Activated CD8-positive, alpha-beta T cell treated with anti-CD3 and anti-CD28 coated beads for 36 hours (primary cell): ENCODE data around the gene ZBTB22. TPM values are rescaled to one million over a fixed set of nuclear protein-coding genes. Genes with fewer than 3 reads are reported as not detected.

Experiments used
- ATAC-seq: fragments of 200-7000 bp; cut with Tn5 transposase; one replicate; pipeline ENCODE4 v1.10.0; 2021; ENCODE audit warnings: mild to moderate bottlenecking, moderate library complexity
- CTCF ChIA-PET: fragments of 350-600 bp; sonication (Branson Sonifier 250); formaldehyde crosslinking; loops from one replicate; lab custom pipeline; 2021; ENCODE audit warnings: antibody characterized with exemption; lab: Charles Lee
- POLR2A ChIA-PET: fragments of 350-600 bp; sonication (Branson Sonifier 250); formaldehyde crosslinking; loops from one replicate; lab custom pipeline; 2021; ENCODE audit warnings: antibody characterized with exemption; lab: Charles Lee
- DNase-seq: peaks from one replicate; pipeline ENCODE4 v3.0.0-alpha.2; 2020
- H3K27ac Mint-ChIP-seq: one replicate; pipeline ENCODE4 v1.8.0; 2021; ENCODE audit warnings: mild to moderate bottlenecking, mixed read lengths
- H3K27me3 Mint-ChIP-seq: one replicate; pipeline ENCODE4 v1.8.0; 2021; ENCODE audit warnings: mixed read lengths
- H3K36me3 Mint-ChIP-seq: one replicate; pipeline ENCODE4 v1.8.0; 2021; ENCODE audit warnings: low read depth, mixed read lengths
- H3K4me1 Mint-ChIP-seq: one replicate; pipeline ENCODE4 v1.8.0; 2021; ENCODE audit warnings: low read depth, mixed read lengths
- H3K4me3 Mint-ChIP-seq: one replicate; pipeline ENCODE4 v1.8.0; 2021; ENCODE audit warnings: mild to moderate bottlenecking, moderate library complexity, mixed read lengths
- H3K9me3 Mint-ChIP-seq: one replicate; pipeline ENCODE4 v1.8.0; 2021; ENCODE audit warnings: mixed read lengths
- CTCF ChIP-seq: fragments of 200-600 bp; IDR thresholded peaks from one replicate; pipeline ENCODE4 v1.8.0; 2022; ENCODE audit warnings: antibody characterized with exemption, mild to moderate bottlenecking
- intact Hi-C: fragments of 100-400 bp; cut with micrococcal nuclease; formaldehyde crosslinking; loops from one replicate; pipeline ENCODE4 v1.10.0; 2022
- total RNA-seq, 2 experiments: library from RNA; stranded (reverse); gene quantifications; one replicate each; pipeline ENCODE4 v1.2.3, GENCODE V29; 2021

The ZBTB22 gene
- total RNA-seq, 2 experiments from 2014 or later: 7.2 to 7.5 TPM

- no peaks in the 10 kb centered on the region for H3K9me3 Mint-ChIP-seq
- H3K4me3 Mint-ChIP-seq: peak overlapping the region; percentile 97
- no peak for DNase-seq
- no peak for TF ChIP-seq CTCF
- peaks cover 29% of the 10 kb centered on the region for H3K4me1 Mint-ChIP-seq
- no peak for ATAC-seq
- POLR2A ChIA-PET: interaction anchor here (0.6 to 13.9 kb wide), 6 partner anchors 8 to 106 kb away, joined by 6 to 261 read pairs (median 64); partner anchors contain the start of genes B3GALT4, PFDN6, RPS18 and TAPBP
- intact Hi-C loops: no loop called here
- peaks cover 34% of the 10 kb centered on the region for H3K36me3 Mint-ChIP-seq
- H3K27me3 Mint-ChIP-seq: no peaks in the 10 kb centered on the region
- CTCF ChIA-PET: interaction anchor here (0.8 to 1.2 kb wide), 3 partner anchors 11 to 20 kb away, joined by 3 read pairs; partner anchors contain the start of gene B3GALT4
- H3K27ac Mint-ChIP-seq: peak overlapping the region; percentile 63
These were observed 20.6 kb downstream of the ZBTB22 start for GRCh38 chr6:33296797-33297405.

- DNase-seq (no peak), ATAC-seq (no peak)
- intact Hi-C loops: no loop called here
- H3K27me3 Mint-ChIP-seq: no peaks in the 10 kb centered on the region
- no peak overlapping the region for H3K27ac Mint-ChIP-seq
- POLR2A ChIA-PET: interaction anchor here (0.8 to 13.9 kb wide), 5 partner anchors 15 to 25 kb away, joined by 3 to 261 read pairs (median 52); partner anchors contain the start of genes B3GALT4, RPS18, TAPBP and VPS52
- H3K4me1 Mint-ChIP-seq: peaks cover 29% of the 10 kb centered on the region
- CTCF ChIA-PET: interaction anchor here (0.8 to 1.1 kb wide), 2 partner anchors 19 to 22 kb away, joined by 3 to 4 read pairs; partner anchors contain the start of genes B3GALT4 and ZBTB22
- no peak for TF ChIP-seq CTCF
- no peaks in the 10 kb centered on the region for H3K9me3 Mint-ChIP-seq
- peaks cover 32% of the 10 kb centered on the region for H3K36me3 Mint-ChIP-seq
- H3K4me3 Mint-ChIP-seq: no peak overlapping the region
These were observed 21.7 kb downstream of the ZBTB22 start for GRCh38 chr6:33295621-33296369.

- no peak for ATAC-seq
- TF ChIP-seq CTCF: no peak
- ChIA-PET CTCF (interaction anchor here (1.0 kb wide), 1 partner anchor 17 kb away, joined by 3 read pairs; the partner anchor contains the start of gene B3GALT4), POLR2A (interaction anchor here (13.9 kb wide), 1 partner anchor 16 kb away, joined by 261 read pairs; the partner anchor contains the start of gene B3GALT4)
- peaks cover 28% of the 10 kb centered on the region for H3K36me3 Mint-ChIP-seq
- no peak overlapping the region for H3K4me3 Mint-ChIP-seq
- H3K4me1 Mint-ChIP-seq: peaks cover 25% of the 10 kb centered on the region
- intact Hi-C loops: no loop called here
- H3K9me3 Mint-ChIP-seq: no peaks in the 10 kb centered on the region
- peak overlapping the region; percentile 18 for H3K27ac Mint-ChIP-seq
- no peaks in the 10 kb centered on the region for H3K27me3 Mint-ChIP-seq
- no peak for DNase-seq
These were observed 23.3 kb downstream of the ZBTB22 start for GRCh38 chr6:33294086-33294823.

- Mint-ChIP-seq H3K27me3 (no peaks in the 10 kb centered on the region), H3K9me3 (no peaks in the 10 kb centered on the region), H3K36me3 (peaks cover 30% of the 10 kb centered on the region), H3K4me3 (no peak overlapping the region), H3K27ac (no peak overlapping the region), H3K4me1 (peaks cover 27% of the 10 kb centered on the region)
- DNase-seq (no peak), ATAC-seq (no peak)
- intact Hi-C loops: no loop called here
- no peak for TF ChIP-seq CTCF
- ChIA-PET CTCF (interaction anchor here (1.5 kb wide), 1 partner anchor 167 kb away, joined by 3 read pairs; no protein-coding TSS in a partner anchor), POLR2A (interaction anchor here (0.6 to 13.9 kb wide), 4 partner anchors 15 to 126 kb away, joined by 3 to 261 read pairs (median 35); partner anchors contain the start of genes B3GALT4, RPS18, TAPBP and VPS52)
These were observed 24.4 kb downstream of the ZBTB22 start for GRCh38 chr6:33292996-33293682.
